ENCODE results near the gene TIMM17A.

- TF ChIP-seq YY1 (IDR thresholded peaks at IDR 0.05; ENCODE audit: insufficient read depth, insufficient read length) (no peak), SUZ12 (IDR thresholded peaks at IDR 0.05; ENCODE audit: extremely low read depth, insufficient read depth, insufficient read length) (no peak), ZNF274 (IDR thresholded peaks at IDR 0.05; ENCODE audit: low read depth, low read length) (no peak)
These were observed 61.8 kb downstream of the TIMM17A start for GRCh38 chr1:202016811-202017748.

All from NT2/D1 (cell line).